Hematopoietic multipotent progenitor cell (in vitro differentiated cells): Measurements from ENCODE around the gene PLAC8L1. TPM values are rescaled to one million over a fixed set of nuclear protein-coding genes. Genes with fewer than 3 reads are reported as not detected.

Experiments used
- DNase-seq, 3 donors: peaks; one replicate each; pipeline ENCODE4 v3.0.0-alpha.2; 2011 to 2015; ENCODE audit warnings: low read depth in 2 of 3, low spot score in 2 of 3
- small RNA-seq: library from RNA; depleted of rRNA; stranded (forward); fragments of <200 nt; gene quantifications from one replicate; pipeline ENCODE3, GENCODE V24; 2012
- total RNA-seq: library from RNA; depleted of rRNA; stranded (reverse); fragments of >200 nt; gene quantifications from one replicate; pipeline ENCODE4 v1.2.3, GENCODE V29; 2012

The PLAC8L1 gene
- total RNA-seq, 1 donor: not detected

DNA sequence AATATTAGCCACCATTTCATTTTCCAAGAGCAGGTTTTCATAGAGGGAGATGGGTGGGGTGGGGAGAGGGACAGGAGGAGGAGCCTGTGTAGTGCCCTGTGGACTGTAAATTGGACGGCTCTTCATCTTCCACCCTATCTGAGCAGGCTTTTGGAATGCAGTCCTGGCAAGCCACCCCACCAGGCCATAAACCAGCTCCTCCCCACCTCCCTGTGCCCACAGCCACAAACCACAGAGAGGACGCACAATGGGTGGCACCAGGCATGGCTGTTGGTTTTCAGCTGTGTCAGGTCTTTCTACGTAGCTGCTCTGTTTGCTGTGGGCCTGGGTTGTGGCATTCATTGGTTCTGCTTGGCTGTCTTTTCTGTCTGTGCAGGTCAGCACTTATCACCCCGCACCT, 58.0 kb downstream of the PLAC8L1 start:
- DNase-seq: peak in 1 of 3 donors; percentile 34

DNA sequence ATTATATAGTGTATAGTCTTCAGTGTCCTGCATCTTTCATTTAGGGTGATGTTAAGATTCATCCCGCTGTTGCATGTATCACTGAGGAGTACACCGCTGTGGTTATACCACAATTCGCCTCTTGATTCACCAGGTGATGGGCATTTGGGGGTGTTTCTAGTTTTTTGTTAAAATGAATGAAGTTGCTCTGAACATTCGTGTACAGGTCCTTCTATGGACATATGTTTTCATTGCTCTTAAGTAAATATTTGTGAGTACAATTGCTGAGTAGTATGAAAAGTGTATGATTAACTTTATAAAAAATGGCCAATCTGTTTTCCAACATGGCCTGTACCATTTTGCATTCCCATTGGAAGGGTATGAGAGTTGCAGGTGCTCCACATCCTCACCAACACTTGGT, 61.7 kb downstream of the PLAC8L1 start:
- DNase-seq: no peak

DNA sequence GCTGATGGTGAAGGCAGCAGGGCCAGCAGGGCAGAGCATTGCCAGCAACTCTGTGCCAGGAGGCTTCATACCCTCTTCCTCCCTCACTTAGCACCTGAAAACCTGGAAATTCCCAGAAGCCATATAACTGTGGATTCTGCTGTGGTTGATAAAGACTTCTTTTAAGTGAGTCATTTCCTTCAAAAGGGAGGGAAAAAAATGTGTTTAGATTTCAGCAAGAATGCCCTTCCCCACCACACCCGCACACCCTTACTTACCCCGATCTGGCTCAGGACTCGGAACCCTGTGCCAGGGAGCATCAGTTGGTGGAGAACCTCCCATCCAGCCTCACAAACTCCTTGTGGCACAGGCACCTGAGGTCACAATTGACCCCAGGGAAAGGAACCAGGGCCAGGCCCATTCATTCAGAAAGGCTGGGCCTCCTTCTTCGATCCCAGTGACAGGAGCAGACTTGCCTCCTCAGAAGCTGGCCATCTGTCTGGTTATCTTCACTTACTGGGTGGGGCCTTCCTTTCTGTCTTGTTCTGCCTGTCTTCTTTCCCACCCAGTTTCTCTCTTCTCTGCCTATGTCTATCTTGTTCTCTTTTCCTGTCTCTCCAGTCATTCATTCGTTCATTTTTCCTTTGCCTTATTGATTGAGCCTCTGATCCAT, 62.6 kb downstream of the PLAC8L1 start:
- peak in 2 of 3 donors; percentile 28 to 61 for DNase-seq

DNA sequence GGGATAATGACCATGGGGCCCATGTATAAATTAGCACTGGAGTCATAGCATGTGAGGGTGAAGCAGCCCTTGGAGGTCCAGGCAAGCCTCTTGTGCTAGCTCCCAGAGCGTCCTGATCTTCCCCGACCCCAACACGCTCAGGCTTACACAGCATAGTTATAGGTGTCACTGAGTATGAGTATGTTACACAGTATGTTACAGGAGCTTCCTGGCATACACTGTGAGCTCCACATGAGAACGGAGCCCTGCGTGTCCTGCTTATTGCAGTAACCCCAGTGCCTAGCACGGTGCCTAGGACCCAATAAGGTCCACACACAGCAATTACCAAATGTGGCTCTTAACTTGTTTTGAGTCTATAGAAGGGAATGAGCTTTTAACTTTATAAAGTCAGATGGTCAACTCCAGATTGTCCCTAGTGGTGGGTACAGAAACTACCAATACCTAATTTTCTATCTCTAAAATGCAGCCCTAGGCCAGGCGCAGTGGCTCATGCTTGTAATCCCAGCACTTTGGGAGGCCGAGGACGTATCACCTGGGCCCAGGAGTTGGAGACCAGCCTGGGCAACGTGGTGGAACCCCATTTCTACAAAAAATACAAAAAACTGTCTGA, 64.1 kb downstream of the PLAC8L1 start:
- DNase-seq: peak in 1 of 3 donors; percentile 23

DNA sequence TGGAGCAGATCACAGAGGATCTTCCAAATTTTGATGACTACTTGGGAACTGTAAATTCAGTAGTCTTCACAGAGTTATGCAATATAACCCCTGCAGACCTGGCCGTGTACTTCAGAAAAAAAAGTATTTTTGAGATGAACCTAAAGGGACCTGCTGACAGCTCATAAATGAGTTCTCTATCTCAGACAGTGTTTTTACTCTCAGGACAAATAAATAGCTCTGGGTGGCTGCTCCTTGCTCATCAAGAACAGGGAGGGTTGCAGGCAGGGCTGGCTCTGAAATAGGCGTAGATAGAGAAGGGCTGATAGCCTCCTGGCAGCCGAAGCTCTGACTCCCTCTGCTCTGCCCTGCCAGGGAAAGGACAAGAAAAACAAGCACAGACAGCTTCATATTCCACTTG, 64.8 kb downstream of the PLAC8L1 start:
- no peak for DNase-seq

DNA sequence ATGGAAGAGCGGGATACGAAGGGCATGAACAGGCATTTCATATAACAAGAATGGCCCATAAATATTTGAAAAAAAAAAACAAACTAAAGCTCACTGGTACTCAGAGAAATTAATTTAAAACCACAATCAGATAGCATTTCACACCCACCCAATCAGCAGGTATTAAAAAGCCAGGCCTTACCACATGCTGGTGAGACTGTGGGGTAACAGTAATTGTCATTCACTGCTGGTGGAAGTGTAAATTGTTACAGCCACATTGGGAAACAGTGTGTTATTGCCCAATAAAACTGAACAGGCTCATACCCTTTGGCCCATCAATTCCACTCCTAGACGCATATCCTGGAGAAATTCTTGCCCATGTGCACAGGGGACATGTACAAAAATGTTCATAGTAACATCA, 66.0 kb downstream of the PLAC8L1 start:
- DNase-seq: no peak

DNA sequence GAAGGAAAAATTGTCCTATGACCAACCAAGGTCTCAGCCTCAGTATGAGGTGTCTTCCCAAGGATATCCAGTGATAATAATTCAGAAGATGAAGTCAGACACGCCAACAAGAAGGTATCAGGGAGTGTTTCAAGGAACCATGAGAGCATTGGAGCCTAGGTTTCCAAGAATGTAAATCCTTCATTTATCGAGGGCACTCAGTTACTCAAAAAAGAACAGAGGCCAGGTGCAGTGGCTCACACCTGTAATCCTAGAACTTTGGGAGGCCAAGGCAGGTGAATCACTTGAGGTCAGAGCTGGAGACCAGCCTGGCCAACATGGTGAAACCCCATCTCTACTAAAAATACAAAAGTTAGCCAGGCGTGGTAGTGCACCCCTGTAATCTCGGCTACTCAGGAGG, 70.8 kb downstream of the PLAC8L1 start:
- DNase-seq: no peak

Small RNAs within 50 kb of the gene (small RNA-seq; reads per million reads assigned to genes)
- not detected for gene AC091959.1

Other genes with a start within 250 kb of the PLAC8L1 start
- gene GRXCR2, start 232.6 kb downstream of the PLAC8L1 start, total RNA-seq: not detected
- under 0.01 TPM for gene SH3RF2, start 169.0 kb downstream of the PLAC8L1 start, total RNA-seq
- gene LARS1, start 77.1 kb upstream of the PLAC8L1 start, total RNA-seq: 40.1 TPM
- gene RBM27, start 98.0 kb upstream of the PLAC8L1 start, total RNA-seq: 37.4 TPM
- under 0.01 TPM for gene POU4F3, start 233.3 kb upstream of the PLAC8L1 start, total RNA-seq